Neutrophil (primary cell): Measurements from ENCODE around the gene HIGD2A.

Experiments used
- H3K27ac ChIP-seq: fragments of 200-600 bp; sonication (generic); 2 replicates; pipeline ENCODE4 v1.5.1; 2016; ENCODE audit warnings: mild to moderate bottlenecking, moderate library complexity
- H3K27me3 ChIP-seq: fragments of 200-600 bp; sonication (generic); 2 replicates; pipeline ENCODE4 v1.6.0; 2016; ENCODE audit warnings: mild to moderate bottlenecking
- H3K36me3 ChIP-seq: fragments of 200-600 bp; sonication (generic); 2 replicates; pipeline ENCODE4 v1.5.1; 2017
- H3K4me1 ChIP-seq, 2 experiments: fragments of 200-600 bp in 1 of 2; sonication (generic) in 1 of 2; 1 replicate in 1 of 2; 2 replicates in 1 of 2; pipeline versions ENCODE4 v1.5.1 to v1.6.1; 2013 to 2016; ENCODE audit warnings: low read depth in 1 of 2, low read length in 1 of 2, mild to moderate bottlenecking in 1 of 2, moderate library complexity in 1 of 2; ENCODE audit not compliant: control insufficient read depth in 1 of 2, insufficient read depth in 1 of 2
- H3K4me3 ChIP-seq, 2 experiments: fragments of 200-600 bp in 1 of 2; sonication (generic) in 1 of 2; 1 replicate in 1 of 2; 2 replicates in 1 of 2; pipeline ENCODE4 v1.5.1; 2013 to 2016; ENCODE audit warnings: low read depth in 1 of 2, low read length in 1 of 2, mild to moderate bottlenecking in 1 of 2, moderate library complexity in 1 of 2
- H3K9me3 ChIP-seq: fragments of 200-600 bp; sonication (generic); 2 replicates; pipeline ENCODE4 v1.5.1; 2016
- CTCF ChIP-seq: fragments of 200-600 bp; sonication (generic); IDR thresholded peaks from 2 replicates; pipeline ENCODE4 v1.5.1; 2016; ENCODE audit warnings: antibody characterized with exemption

HIGD2A gene

DNA sequence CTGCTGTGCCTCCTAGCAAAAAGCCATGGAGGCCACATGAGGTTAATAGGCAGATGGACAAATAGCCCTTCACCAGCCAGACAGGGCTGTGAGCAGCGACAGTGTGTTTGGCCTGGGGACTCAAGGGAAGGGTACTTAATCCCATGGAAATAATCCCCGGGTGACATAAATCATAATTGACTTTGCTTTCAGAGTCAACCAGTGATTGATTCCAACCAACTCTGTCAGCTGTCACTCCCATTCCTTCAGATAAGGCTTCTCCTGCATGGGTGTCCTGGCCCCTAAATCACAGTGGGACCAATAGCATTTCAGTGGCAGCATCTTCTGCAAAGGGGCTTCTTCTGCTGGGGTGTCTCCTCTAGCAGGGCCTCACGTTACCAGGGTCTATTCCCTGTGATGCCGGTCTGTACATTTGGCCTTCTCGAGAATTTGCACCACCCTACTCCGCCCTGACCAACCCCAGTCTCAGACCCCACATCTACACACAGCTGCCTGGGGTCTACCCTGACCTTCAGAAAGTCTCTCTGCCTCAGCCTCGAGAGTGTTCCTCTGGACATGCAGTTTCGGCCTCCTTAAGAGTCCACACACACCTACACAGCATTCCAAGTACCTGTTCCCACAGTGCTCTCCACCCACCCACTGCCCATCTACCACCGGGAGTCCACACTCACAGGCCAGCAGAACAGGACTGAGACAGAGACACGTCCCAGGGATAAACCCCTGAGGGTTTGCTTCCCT lies 24.1 kb downstream of the HIGD2A start:
- peaks cover 12% of the 10 kb centered on the region in 2 experiments for H3K4me1 ChIP-seq
- no peak overlapping the region for H3K27ac ChIP-seq
- no peak for TF ChIP-seq CTCF
- no peaks in the 10 kb centered on the region for H3K9me3 ChIP-seq
- H3K27me3 ChIP-seq = no peaks in the 10 kb centered on the region
- peaks cover 24% of the 10 kb centered on the region for H3K36me3 ChIP-seq
- no peak overlapping the region for H3K4me3 ChIP-seq

DNA sequence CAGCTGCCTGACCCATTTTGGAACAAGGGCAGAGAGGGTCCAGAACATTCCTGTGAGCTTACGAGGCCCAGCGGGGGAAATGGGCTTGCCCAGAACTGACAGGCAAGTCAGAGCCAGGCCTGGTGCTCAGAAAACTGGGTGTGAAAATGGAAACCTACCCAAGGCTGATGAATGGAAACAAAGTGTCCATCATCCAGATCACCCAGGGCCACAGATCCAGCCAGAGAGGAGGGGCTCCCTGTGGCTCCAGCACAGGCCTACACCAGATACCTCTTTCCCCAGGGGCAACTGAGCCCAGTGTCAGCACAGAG lies 24.7 kb downstream of the HIGD2A start:
- no peak for TF ChIP-seq CTCF
- Histone ChIP-seq H3K4me1 (peaks cover 12% of the 10 kb centered on the region in 2 experiments), H3K9me3 (no peaks in the 10 kb centered on the region), H3K36me3 (peaks cover 19% of the 10 kb centered on the region), H3K27ac (no peak overlapping the region), H3K4me3 (no peak overlapping the region), H3K27me3 (no peaks in the 10 kb centered on the region)

GRCh38 chr5:176413709-176414191 lies 25.2 kb downstream of the HIGD2A start:
- Histone ChIP-seq H3K4me3 (no peak overlapping the region), H3K27ac (no peak overlapping the region), H3K27me3 (no peaks in the 10 kb centered on the region), H3K9me3 (no peaks in the 10 kb centered on the region), H3K4me1 (peaks cover 12% of the 10 kb centered on the region in 2 experiments), H3K36me3 (peaks cover 13% of the 10 kb centered on the region)
- TF ChIP-seq CTCF = no peak

DNA sequence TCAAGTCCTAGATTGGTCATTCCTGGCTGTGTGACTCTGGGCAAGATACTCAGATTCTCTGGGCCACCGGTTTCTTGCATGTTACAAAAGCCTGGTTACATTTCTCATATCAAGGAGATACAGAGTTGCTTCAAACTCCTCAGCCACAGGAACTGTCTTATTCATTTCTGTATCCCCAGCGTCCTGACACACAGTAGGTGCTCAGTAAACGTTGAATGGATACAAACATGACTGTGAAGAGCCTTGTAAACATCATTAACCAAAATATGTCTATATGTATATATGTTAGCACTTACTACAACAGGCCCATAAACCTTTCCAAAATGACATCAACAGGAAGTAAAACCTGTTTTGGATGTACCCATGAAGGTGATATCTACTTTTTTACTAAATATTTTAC lies 26.2 kb downstream of the HIGD2A start:
- Histone ChIP-seq H3K36me3 (peaks cover 6% of the 10 kb centered on the region), H3K4me3 (no peak overlapping the region), H3K27ac (peak overlapping the region; percentile 20), H3K27me3 (no peaks in the 10 kb centered on the region), H3K4me1 (peaks cover 12% of the 10 kb centered on the region in 2 experiments), H3K9me3 (no peaks in the 10 kb centered on the region)
- no peak for TF ChIP-seq CTCF

- TF ChIP-seq CTCF = no peak
- no peaks in the 10 kb centered on the region for H3K9me3 ChIP-seq
- no peaks in the 10 kb centered on the region for H3K27me3 ChIP-seq
- peaks cover 12% of the 10 kb centered on the region in 2 experiments for H3K4me1 ChIP-seq
- peak overlapping the region; percentile 71 to 84 for H3K4me3 ChIP-seq
- H3K27ac ChIP-seq = peak overlapping the region; percentile 92
- H3K36me3 ChIP-seq = no peaks in the 10 kb centered on the region
Measured at GRCh38 chr5:176415240-176415951, 26.8 kb downstream of the HIGD2A start.
